Muscle layer of colon (tissue), 2 donors: ENCODE results near the gene PRLR.

Experiments
- H3K27ac ChIP-seq: one replicate; pipeline ENCODE4 v1.7.0; 2013; ENCODE audit warnings: low read depth, mild to moderate bottlenecking, low read length, moderate library complexity
- H3K27me3 ChIP-seq, 2 donors: one replicate each; pipeline ENCODE4 v1.7.0; 2013; ENCODE audit warnings: low read length in 2 of 2, mild to moderate bottlenecking in 2 of 2; ENCODE audit not compliant: insufficient read depth in 2 of 2, control insufficient read depth in 1 of 2
- H3K36me3 ChIP-seq: one replicate; pipeline ENCODE4 v1.7.0; 2013; ENCODE audit warnings: mild to moderate bottlenecking, low read length; ENCODE audit not compliant: insufficient read depth
- H3K4me1 ChIP-seq: one replicate; pipeline ENCODE4 v1.7.0; 2013; ENCODE audit warnings: mild to moderate bottlenecking, low read length; ENCODE audit not compliant: insufficient read depth
- H3K4me3 ChIP-seq, 2 donors: one replicate each; pipeline ENCODE4 v1.7.0; 2013; ENCODE audit warnings: low read length in 2 of 2, low read depth in 1 of 2, mild to moderate bottlenecking in 1 of 2, moderate library complexity in 1 of 2
- H3K9ac ChIP-seq: one replicate; pipeline ENCODE4 v1.7.0; 2013; ENCODE audit warnings: low read length
- H3K9me3 ChIP-seq: one replicate; pipeline ENCODE4 v1.7.0; 2013; ENCODE audit warnings: mild to moderate bottlenecking, low read length
- donor health status: abdominal sarcoma.
- donor health status: Adenocarcinoma of cecum.

Gene PRLR

GRCh38 chr5:35024911-35025510 is 205.3 kb downstream of the PRLR start:
- Histone ChIP-seq H3K4me3 (no peak overlapping the region), H3K27ac (no peak overlapping the region), H3K4me1 (no peaks in the 10 kb centered on the region), H3K27me3 (no peaks in the 10 kb centered on the region), H3K9me3 (no peaks in the 10 kb centered on the region), H3K36me3 (no peaks in the 10 kb centered on the region), H3K9ac (no peak overlapping the region)

GRCh38 chr5:35023391-35024178 is 206.7 kb downstream of the PRLR start:
- no peaks in the 10 kb centered on the region for H3K4me1 ChIP-seq
- no peak overlapping the region for H3K27ac ChIP-seq
- no peak overlapping the region for H3K9ac ChIP-seq
- no peak overlapping the region for H3K4me3 ChIP-seq
- H3K9me3 ChIP-seq = no peaks in the 10 kb centered on the region
- H3K27me3 ChIP-seq = no peaks in the 10 kb centered on the region
- no peaks in the 10 kb centered on the region for H3K36me3 ChIP-seq

GRCh38 chr5:35016174-35017051 is 213.9 kb downstream of the PRLR start:
- Histone ChIP-seq H3K4me1 (no peaks in the 10 kb centered on the region), H3K36me3 (no peaks in the 10 kb centered on the region)

GRCh38 chr5:35015063-35015462 is 215.2 kb downstream of the PRLR start:
- no peaks in the 10 kb centered on the region for H3K27me3 ChIP-seq
- no peak overlapping the region for H3K27ac ChIP-seq
- H3K4me3 ChIP-seq = no peak overlapping the region
- H3K36me3 ChIP-seq = no peaks in the 10 kb centered on the region
- H3K4me1 ChIP-seq = no peaks in the 10 kb centered on the region
- H3K9ac ChIP-seq = no peak overlapping the region
- no peaks in the 10 kb centered on the region for H3K9me3 ChIP-seq

More at GRCh38 chr5:35016174-35017051, 213.9 kb downstream of the PRLR start:
- Histone ChIP-seq H3K9me3 (no peaks in the 10 kb centered on the region), H3K27ac (no peak overlapping the region), H3K9ac (no peak overlapping the region), H3K4me3 (no peak overlapping the region), H3K27me3 (no peaks in the 10 kb centered on the region)

- H3K9me3 ChIP-seq = no peaks in the 10 kb centered on the region
- H3K4me3 ChIP-seq = no peak overlapping the region
- H3K4me1 ChIP-seq = no peaks in the 10 kb centered on the region
- H3K9ac ChIP-seq = no peak overlapping the region
- no peaks in the 10 kb centered on the region for H3K27me3 ChIP-seq
- no peaks in the 10 kb centered on the region for H3K36me3 ChIP-seq
- H3K27ac ChIP-seq = no peak overlapping the region
Observed at GRCh38 chr5:35012796-35013195, 217.5 kb downstream of the PRLR start.

- Histone ChIP-seq H3K27ac (no peak overlapping the region), H3K9ac (no peak overlapping the region), H3K36me3 (no peaks in the 10 kb centered on the region), H3K27me3 (no peaks in the 10 kb centered on the region), H3K4me1 (no peaks in the 10 kb centered on the region), H3K4me3 (no peak overlapping the region), H3K9me3 (no peaks in the 10 kb centered on the region)
Observed at GRCh38 chr5:35012365-35012764, 217.9 kb downstream of the PRLR start.

GRCh38 chr5:35010676-35011075 is 219.6 kb downstream of the PRLR start:
- H3K4me3 ChIP-seq = no peak overlapping the region
- no peak overlapping the region for H3K9ac ChIP-seq
- no peaks in the 10 kb centered on the region for H3K27me3 ChIP-seq
- H3K36me3 ChIP-seq = no peaks in the 10 kb centered on the region
- H3K9me3 ChIP-seq = no peaks in the 10 kb centered on the region
- H3K27ac ChIP-seq = no peak overlapping the region
- no peaks in the 10 kb centered on the region for H3K4me1 ChIP-seq

- no peaks in the 10 kb centered on the region for H3K4me1 ChIP-seq
- no peak overlapping the region for H3K27ac ChIP-seq
- H3K4me3 ChIP-seq = no peak overlapping the region
- H3K27me3 ChIP-seq = no peaks in the 10 kb centered on the region
- H3K9me3 ChIP-seq = no peaks in the 10 kb centered on the region
- H3K9ac ChIP-seq = no peak overlapping the region
- no peaks in the 10 kb centered on the region for H3K36me3 ChIP-seq
Observed at GRCh38 chr5:35009657-35010056, 220.6 kb downstream of the PRLR start.

GRCh38 chr5:35009019-35009418 is 221.3 kb downstream of the PRLR start:
- H3K9me3 ChIP-seq = no peaks in the 10 kb centered on the region
- H3K36me3 ChIP-seq = no peaks in the 10 kb centered on the region
- no peak overlapping the region for H3K27ac ChIP-seq
- H3K4me3 ChIP-seq = no peak overlapping the region
- no peaks in the 10 kb centered on the region for H3K4me1 ChIP-seq
- H3K27me3 ChIP-seq = no peaks in the 10 kb centered on the region
- H3K9ac ChIP-seq = no peak overlapping the region

GRCh38 chr5:35004771-35005170 is 225.5 kb downstream of the PRLR start:
- no peaks in the 10 kb centered on the region for H3K9me3 ChIP-seq
- H3K4me3 ChIP-seq = no peak overlapping the region
- peaks cover 0 to 4% of the 10 kb centered on the region in 2 donors for H3K27me3 ChIP-seq
- H3K9ac ChIP-seq = no peak overlapping the region
- no peaks in the 10 kb centered on the region for H3K36me3 ChIP-seq
- no peak overlapping the region for H3K27ac ChIP-seq
- H3K4me1 ChIP-seq = no peaks in the 10 kb centered on the region

- Histone ChIP-seq H3K9ac (no peak overlapping the region), H3K27ac (no peak overlapping the region), H3K4me3 (no peak overlapping the region), H3K27me3 (peaks cover 0 to 4% of the 10 kb centered on the region in 2 donors), H3K9me3 (no peaks in the 10 kb centered on the region), H3K36me3 (no peaks in the 10 kb centered on the region), H3K4me1 (no peaks in the 10 kb centered on the region)
Observed at GRCh38 chr5:35004200-35004599, 226.1 kb downstream of the PRLR start.
